ENCODE data around the gene ZNF444.

Gene ZNF444

GRCh38 chr19:56107626-56108351, 33.3 kb upstream of the ZNF444 start:
- no peak for DNase-seq (ENCODE audit: low read depth, low spot score)

GRCh38 chr19:56108447-56109195, 32.5 kb upstream of the ZNF444 start:
- DNase-seq (ENCODE audit: low read depth, low spot score), result no peak

GRCh38 chr19:56109226-56109625, 31.9 kb upstream of the ZNF444 start:
- no peak for DNase-seq (ENCODE audit: low read depth, low spot score)

- DNase-seq (ENCODE audit: low read depth, low spot score), result no peak
Measured at GRCh38 chr19:56110515-56111448, 30.3 kb upstream of the ZNF444 start.

- no peak for DNase-seq (ENCODE audit: low read depth, low spot score)
Measured at GRCh38 chr19:56111601-56112312, 29.3 kb upstream of the ZNF444 start.

GRCh38 chr19:56112313-56112709, 28.8 kb upstream of the ZNF444 start:
- DNase-seq (ENCODE audit: low read depth, low spot score), result no peak

GRCh38 chr19:56113074-56113632, 27.9 kb upstream of the ZNF444 start:
- DNase-seq (ENCODE audit: low read depth, low spot score), result no peak

GRCh38 chr19:56114051-56114777, 26.9 kb upstream of the ZNF444 start:
- DNase-seq (ENCODE audit: low read depth, low spot score), result no peak

GRCh38 chr19:56114778-56115110, 26.3 kb upstream of the ZNF444 start:
- DNase-seq (ENCODE audit: low read depth, low spot score), result no peak

- DNase-seq (ENCODE audit: low read depth, low spot score), result no peak
Measured at GRCh38 chr19:56115490-56115889, 25.6 kb upstream of the ZNF444 start.

- DNase-seq (ENCODE audit: low read depth, low spot score), result no peak
Measured at GRCh38 chr19:56116606-56117005, 24.5 kb upstream of the ZNF444 start.

GRCh38 chr19:56117376-56117884, 23.7 kb upstream of the ZNF444 start:
- DNase-seq (ENCODE audit: low read depth, low spot score), result no peak

GRCh38 chr19:56117889-56118288, 23.2 kb upstream of the ZNF444 start:
- no peak for DNase-seq (ENCODE audit: low read depth, low spot score)

- no peak for DNase-seq (ENCODE audit: low read depth, low spot score)
Measured at GRCh38 chr19:56118666-56119581, 22.2 kb upstream of the ZNF444 start.

GRCh38 chr19:56119582-56119978, 21.5 kb upstream of the ZNF444 start:
- no peak for DNase-seq (ENCODE audit: low read depth, low spot score)

GRCh38 chr19:56120002-56120370, 21.1 kb upstream of the ZNF444 start:
- DNase-seq (ENCODE audit: low read depth, low spot score), result no peak

GRCh38 chr19:56120371-56121179, 20.5 kb upstream of the ZNF444 start:
- DNase-seq (ENCODE audit: low read depth, low spot score), result no peak
